ENCODE results near the gene TSFM.

Gene TSFM

DNA sequence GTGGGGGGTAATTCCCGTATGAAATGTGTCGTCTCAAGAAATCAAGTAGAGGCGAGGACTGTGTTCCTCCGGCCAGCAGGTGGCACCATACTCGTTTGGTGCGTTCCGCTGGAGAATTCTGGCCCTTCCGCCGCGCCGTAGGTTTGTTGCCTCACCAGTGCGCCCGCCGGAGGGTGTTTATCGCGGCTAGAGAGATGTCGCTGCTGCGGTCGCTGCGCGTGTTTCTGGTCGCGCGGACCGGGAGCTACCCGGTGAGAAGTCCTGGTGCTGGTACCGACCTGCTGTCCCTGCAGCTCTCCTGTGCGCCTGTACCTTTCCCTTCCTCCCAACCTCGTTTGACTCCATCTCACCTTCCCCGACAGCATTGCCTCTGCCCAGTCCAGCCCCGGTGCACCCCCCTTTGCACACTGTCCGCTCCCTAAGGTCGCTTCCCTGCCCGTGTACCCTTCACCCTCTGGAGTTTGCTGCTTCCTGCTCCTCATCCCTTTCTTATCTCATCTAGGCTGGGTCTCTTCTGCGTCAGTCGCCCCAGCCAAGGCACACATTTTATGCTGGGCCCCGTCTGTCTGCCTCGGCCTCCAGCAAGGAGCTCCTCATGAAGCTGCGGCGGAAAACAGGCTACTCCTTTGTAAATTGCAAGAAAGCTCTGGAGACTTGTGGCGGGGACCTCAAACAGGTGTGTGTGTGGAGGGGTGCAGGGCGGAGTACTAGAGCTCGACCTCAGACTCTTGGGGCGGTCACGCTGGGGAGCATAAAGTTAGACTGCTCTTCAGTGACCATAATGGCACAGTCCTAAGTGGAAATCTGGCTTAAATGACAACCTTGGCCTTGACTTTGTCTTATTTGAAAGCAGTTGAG, at the start of gene TSFM:
TSFM (plus strand) TSS at position 180 of the 858 bp plus-strand sequence; CDS start at position 195, 15 bp downstream.
- peak; percentile 90 to 96 for DNase-seq (ENCODE audit: low read depth in 2 of 2)

DNA sequence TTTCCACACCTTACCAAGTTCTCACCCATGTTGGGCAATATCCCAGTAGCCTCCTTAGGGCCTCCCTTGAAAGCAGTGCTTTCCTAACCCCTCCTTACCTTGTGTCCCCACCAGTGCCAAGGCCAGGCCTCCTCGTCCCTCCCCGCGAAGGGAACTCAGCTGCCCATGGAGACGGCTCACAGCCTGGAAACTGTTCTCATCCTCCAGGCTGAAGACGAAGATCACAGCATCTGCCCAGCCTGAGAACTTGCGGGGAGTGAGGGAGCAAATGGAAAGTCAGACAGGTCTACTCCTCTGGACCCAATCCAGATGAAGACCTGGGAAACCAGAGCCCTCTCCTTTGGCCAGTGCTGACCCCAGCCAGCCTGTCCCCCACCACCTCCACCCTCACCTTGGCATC, 48.7 kb upstream of the TSFM start:
- no peak for DNase-seq (ENCODE audit: low read depth in 2 of 2)

GRCh38 chr12:57734591-57734990, 48.0 kb upstream of the TSFM start:
- no peak for DNase-seq (ENCODE audit: low read depth in 2 of 2)

- DNase-seq (ENCODE audit: low read depth in 2 of 2), result no peak
Measured at GRCh38 chr12:57735198-57735855, 47.3 kb upstream of the TSFM start.

GRCh38 chr12:57735952-57736740, 46.4 kb upstream of the TSFM start:
- DNase-seq (ENCODE audit: low read depth in 2 of 2), result no peak

- no peak for DNase-seq (ENCODE audit: low read depth in 2 of 2)
Measured at GRCh38 chr12:57736741-57737466, 45.7 kb upstream of the TSFM start.

DNA sequence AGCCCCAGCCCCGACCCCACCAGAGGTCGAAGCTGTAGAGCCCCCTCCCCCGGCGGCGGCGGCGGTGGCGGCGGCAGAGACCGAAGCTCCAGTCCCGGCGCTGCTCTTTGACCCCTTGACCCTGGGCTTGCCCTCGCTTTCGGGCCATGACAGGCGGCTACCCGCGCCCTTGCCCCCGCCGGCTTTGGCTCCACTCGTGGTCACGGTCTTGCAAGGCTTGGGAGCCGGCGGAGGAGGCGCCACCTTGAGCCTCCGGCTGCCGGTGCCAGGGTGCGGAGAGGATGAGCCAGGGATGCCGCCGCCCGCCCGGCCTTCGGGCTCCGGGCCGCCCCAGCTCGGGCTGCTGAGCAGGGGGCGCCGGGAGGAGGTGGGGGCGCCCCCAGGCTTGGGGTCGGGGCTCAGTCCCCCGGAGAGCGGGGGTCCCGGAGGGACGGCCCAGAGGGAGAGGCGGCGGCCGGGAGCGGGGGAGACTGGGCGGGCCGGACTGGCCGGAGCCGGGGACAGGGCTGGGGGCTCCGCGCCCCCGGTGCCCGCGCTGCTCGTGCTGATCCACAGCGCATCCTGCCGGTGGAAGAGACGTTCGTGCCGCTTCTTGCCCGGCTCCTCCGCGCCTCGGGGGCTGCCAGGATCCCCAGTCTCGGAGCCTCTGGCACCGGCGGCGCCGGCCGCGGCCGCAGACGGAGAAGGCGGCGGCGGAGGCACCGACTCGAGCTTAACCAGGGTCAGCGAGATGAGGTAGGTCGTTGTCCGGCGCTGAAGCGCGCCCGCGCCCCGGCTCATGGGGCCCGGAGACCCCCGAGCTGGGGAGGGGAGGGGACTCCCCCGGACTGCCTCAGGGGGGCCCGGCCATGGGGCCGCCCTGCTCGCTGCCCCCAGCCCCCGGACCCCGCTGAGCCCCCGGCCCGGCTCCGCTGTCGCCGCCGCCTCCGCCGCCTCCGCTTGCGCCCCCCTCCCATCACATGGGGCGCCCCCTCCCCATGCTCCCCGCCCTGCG, 44.8 kb upstream of the TSFM start:
- no peak for DNase-seq (ENCODE audit: low read depth in 2 of 2)

DNA sequence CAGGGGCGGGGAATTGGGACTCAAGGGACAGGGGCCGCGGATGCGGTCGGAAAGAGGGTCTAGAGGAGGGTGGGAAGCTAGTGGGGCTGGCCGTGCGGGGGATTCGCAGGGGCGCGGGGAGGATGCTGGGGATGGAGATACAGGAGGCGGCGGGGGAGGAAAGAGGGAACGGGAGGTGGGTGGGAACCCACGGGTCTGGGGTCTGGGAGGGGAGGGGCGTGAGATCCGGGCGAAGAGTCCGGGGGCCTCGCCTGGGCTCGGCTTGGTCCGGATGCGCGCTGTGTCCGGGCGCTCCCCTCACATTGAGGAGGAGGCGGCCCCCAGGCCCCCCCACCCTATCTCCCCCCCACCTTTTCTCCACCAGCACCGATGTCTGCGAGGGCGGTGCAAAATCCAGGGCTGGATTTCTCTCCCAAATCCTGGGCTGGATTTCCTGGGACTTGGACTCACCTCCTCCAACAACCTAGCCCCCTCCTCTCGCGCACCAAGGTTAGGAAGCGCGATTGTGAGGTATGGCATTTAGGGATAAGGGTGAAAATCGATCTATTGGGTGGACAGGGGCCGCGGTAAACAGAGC, 43.8 kb upstream of the TSFM start, which contains the start of gene AGAP2:
AGAP2 (minus strand) TSS at position 82 of the 577 bp plus-strand sequence. CDS start 496 bp downstream, outside the sequence.
- no peak for DNase-seq (ENCODE audit: low read depth in 2 of 2)

GRCh38 chr12:57739387-57739786, 43.2 kb upstream of the TSFM start:
- DNase-seq (ENCODE audit: low read depth in 2 of 2), result no peak

- DNase-seq (ENCODE audit: low read depth in 2 of 2), result no peak
Measured at GRCh38 chr12:57739914-57740538, 42.6 kb upstream of the TSFM start.

- peak in 1 of 2 donors; percentile 60 for DNase-seq (ENCODE audit: low read depth in 2 of 2)
Measured at GRCh38 chr12:57740656-57741412, 41.8 kb upstream of the TSFM start.

DNA sequence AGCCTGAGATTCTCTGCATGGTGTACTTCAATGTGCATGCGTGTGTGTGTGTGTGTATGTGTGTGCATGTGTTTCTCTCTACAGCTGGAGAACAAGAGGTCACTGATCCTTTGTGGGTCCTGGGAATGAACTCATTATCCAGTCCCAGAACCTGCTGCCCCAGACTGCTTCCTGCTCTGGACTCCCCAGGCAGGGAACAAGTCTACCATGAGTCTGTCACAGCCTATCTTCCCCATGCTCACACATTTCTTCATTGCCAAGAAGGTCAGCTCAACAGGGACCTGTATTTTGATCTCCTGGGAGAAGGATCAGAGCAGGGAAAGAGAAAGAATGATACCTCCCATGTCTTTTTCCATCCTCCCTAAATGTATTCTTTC, 41.2 kb upstream of the TSFM start:
- no peak for DNase-seq (ENCODE audit: low read depth in 2 of 2)

DNA sequence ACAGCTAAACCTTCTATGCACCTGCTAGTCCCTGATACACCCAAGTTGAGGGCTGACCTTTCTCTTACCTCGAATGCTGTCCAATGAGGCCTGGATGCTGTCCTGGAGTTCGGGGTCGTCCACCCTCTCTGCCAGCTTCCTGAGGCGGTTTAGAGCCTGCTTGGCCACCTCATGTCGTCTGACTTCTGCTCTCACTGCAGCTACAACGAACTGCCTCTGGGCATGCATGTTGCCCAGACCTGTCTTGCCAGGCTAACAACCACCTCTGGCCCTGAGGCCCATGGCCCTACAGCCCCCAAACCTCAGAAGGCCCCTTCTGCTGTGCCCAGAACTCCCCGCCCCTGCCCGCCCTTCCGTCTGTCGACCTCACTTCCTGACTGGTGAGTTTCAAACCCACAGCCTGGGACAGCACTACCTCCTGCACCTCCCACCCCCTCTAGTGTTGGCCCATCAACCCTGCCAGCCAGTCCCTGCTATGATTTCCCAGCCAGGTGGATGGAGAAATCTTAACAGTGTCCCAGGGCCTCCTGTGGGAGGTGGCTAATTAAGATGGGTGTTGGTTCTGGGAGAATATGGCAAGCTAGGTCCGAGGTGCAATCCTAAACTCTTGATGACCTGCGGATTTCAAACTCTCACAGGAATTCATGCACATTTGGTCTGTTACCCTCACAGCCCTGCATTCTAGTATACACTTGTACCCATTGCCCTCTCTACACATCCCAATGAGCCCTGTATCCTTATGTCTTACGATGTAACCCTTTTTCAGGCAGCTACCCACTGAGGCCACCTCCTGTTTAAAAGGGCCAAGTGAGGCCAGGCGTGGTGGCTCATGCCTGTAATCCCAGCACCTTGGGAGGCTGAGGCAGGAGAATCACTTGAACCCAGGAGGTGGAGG, 40.5 kb upstream of the TSFM start:
- peak; percentile 47 to 55 for DNase-seq (ENCODE audit: low read depth in 2 of 2)

DNA sequence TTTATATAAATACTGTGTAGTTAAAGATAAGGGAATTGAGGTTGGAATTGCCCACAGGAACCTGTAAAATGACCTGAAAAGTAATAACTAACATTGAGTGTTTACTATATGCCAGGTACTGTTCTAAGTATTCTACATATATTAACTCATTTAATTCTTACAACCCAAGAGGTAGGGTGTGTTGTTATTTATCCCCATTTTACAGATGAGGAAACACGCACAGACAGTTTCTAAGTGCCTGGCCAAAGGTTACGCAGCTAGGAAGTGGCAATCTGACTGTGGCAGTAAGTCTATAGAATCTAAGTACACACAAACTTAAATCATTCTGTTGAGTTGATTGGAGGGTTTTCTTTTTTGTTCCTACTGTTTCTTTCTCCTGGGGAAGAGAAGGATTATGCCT, 38.8 kb upstream of the TSFM start:
- no peak for DNase-seq (ENCODE audit: low read depth in 2 of 2)

DNA sequence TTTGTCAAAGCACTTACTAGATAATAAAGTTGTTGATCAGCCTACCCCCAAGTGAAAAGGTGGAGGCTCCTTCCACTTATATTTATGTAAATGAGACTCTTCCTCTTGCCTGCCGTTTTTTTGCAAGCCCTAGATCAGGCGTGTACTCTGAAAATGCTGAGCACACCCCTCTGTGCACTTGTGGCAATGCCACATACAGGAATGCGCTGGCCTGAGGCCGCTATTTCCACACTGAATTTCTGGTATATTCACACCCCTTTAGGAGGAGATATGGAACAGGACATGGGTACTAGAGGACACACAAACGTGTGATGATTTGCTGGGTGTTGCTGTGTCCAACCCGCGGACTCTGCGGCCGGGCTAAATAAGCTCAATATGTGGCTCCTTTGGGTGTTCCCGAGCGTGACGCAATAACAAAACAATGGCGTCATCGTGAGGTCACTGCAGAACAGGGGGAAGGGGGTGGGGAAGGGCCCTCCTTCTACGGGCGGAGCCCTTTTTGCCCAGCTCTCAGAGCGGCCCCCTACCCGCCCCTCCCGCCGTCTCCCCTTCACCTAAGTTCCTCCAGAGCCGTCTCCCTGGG, 38.3 kb upstream of the TSFM start:
- no peak for DNase-seq (ENCODE audit: low read depth in 2 of 2)

DNA sequence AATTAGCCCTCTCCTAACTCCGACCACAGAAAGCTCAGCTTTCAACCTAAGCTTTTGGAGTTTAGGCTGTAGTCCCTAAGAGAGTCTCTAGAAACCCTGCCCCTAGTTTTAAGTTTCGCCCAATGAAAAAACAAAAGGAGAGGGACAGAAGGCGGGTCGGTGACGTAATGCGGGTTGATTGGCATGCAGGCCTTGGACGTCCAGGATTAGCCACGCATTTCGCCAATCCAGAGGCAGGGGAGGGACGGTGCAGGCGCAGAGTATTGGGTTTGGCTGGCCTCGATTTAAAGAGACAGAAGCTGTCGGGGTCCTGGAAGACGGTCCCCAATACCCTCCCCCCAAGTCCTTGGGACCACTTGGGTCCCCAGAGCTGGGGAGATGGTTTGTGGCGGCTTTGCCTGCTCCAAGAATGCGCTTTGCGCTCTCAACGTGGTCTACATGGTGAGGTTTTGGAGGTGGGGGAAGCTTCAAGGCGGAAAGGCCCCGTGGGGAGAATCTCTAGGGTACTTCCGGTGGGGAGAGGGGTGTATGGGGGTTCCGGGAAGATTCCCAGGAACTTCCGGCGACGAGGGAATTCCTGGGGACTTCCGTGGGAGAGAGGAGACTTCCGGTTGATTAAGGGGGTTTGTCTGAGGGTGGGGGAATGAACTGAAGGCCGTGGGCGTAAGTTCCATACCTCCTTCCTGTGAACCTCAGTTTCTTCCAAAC, 37.7 kb upstream of the TSFM start, which contains the start of gene TSPAN31:
TSPAN31 (plus strand) TSS at position 263 of the 708 bp plus-strand sequence; CDS start at position 379, 116 bp downstream.
- peak; percentile 69 to 87 for DNase-seq (ENCODE audit: low read depth in 2 of 2)

Measured in stimulated activated CD4-positive, alpha-beta T cell treated with anti-CD3 and anti-CD28 coated beads, Interleukin-1b, Interleukin-23, amount 100 ng/mL, for 1 hour (primary cell).